LNCAP (cell line): Measurements from ENCODE around the gene ZNF668.

Source experiments
- CTCF ChIP-seq: fragments of 450-650 bp; IDR thresholded peaks from 2 replicates; pipeline ENCODE4 v1.5.1; 2017; ENCODE audit warnings: mild to moderate bottlenecking

Gene ZNF668

GRCh38 chr16:31029272-31029671 is 44.8 kb downstream of the ZNF668 start:
- no peak for TF ChIP-seq CTCF

- no peak for TF ChIP-seq CTCF
Measured at GRCh38 chr16:31025339-31025738, 48.7 kb downstream of the ZNF668 start.

- TF ChIP-seq CTCF, result no peak
Measured at GRCh38 chr16:31023627-31024226, 50.3 kb downstream of the ZNF668 start.

- TF ChIP-seq CTCF, result no peak
Measured at GRCh38 chr16:31023252-31023602, 50.8 kb downstream of the ZNF668 start.

GRCh38 chr16:31022544-31023251 is 51.3 kb downstream of the ZNF668 start:
- TF ChIP-seq CTCF, result no peak

GRCh38 chr16:31020536-31020935 is 53.5 kb downstream of the ZNF668 start:
- TF ChIP-seq CTCF, result no peak

GRCh38 chr16:31016018-31016417 is 58.0 kb downstream of the ZNF668 start:
- no peak for TF ChIP-seq CTCF
